ENCODE results near the gene PTPRN2.
"Not testable (repeated sequence)": the region's sequence is repeated elsewhere in the genome, so short reads cannot be mapped to it uniquely, and the experiment has no call there.

PTPRN2 gene

GRCh38 chr7:157717211-157718174, 870.1 kb downstream of the PTPRN2 start:
- no peak for DNase-seq (ENCODE audit: low read depth in 2 of 2)

GRCh38 chr7:157715938-157716280, 871.7 kb downstream of the PTPRN2 start:
- DNase-seq (ENCODE audit: low read depth in 2 of 2): no peak

GRCh38 chr7:157715071-157715937, 872.3 kb downstream of the PTPRN2 start:
- DNase-seq (ENCODE audit: low read depth in 2 of 2): no peak

- no peak for DNase-seq (ENCODE audit: low read depth in 2 of 2)
These were observed 873.2 kb downstream of the PTPRN2 start for GRCh38 chr7:157714166-157715070.

- no peak for DNase-seq (ENCODE audit: low read depth in 2 of 2)
These were observed 874.0 kb downstream of the PTPRN2 start for GRCh38 chr7:157713591-157713990.

GRCh38 chr7:157712666-157713235, 874.9 kb downstream of the PTPRN2 start:
- no peak for DNase-seq (ENCODE audit: low read depth in 2 of 2)

GRCh38 chr7:157711353-157711888, 876.2 kb downstream of the PTPRN2 start:
- DNase-seq (ENCODE audit: low read depth in 2 of 2): no peak

GRCh38 chr7:157710396-157710795, 877.2 kb downstream of the PTPRN2 start:
- DNase-seq (ENCODE audit: low read depth in 2 of 2): no peak

GRCh38 chr7:157709531-157710251, 877.9 kb downstream of the PTPRN2 start:
- DNase-seq (ENCODE audit: low read depth in 2 of 2): no peak

GRCh38 chr7:157708919-157709295, 878.7 kb downstream of the PTPRN2 start:
- DNase-seq (ENCODE audit: low read depth in 2 of 2): no peak

- DNase-seq (ENCODE audit: low read depth in 2 of 2): no peak
These were observed 879.4 kb downstream of the PTPRN2 start for GRCh38 chr7:157707983-157708918.

- no peak for DNase-seq (ENCODE audit: low read depth in 2 of 2)
These were observed 883.3 kb downstream of the PTPRN2 start for GRCh38 chr7:157704365-157704764.

- no peak for DNase-seq (ENCODE audit: low read depth in 2 of 2)
These were observed 884.0 kb downstream of the PTPRN2 start for GRCh38 chr7:157703534-157704195.

GRCh38 chr7:157703131-157703530, 884.5 kb downstream of the PTPRN2 start:
- no peak for DNase-seq (ENCODE audit: low read depth in 2 of 2)

GRCh38 chr7:157702311-157703023, 885.2 kb downstream of the PTPRN2 start:
- no peak for DNase-seq (ENCODE audit: low read depth in 2 of 2)

- not testable (repeated sequence) for DNase-seq (ENCODE audit: low read depth in 2 of 2)
These were observed 886.0 kb downstream of the PTPRN2 start for GRCh38 chr7:157701395-157702180.

Data from stimulated activated CD8-positive, alpha-beta memory T cell treated with anti-CD3 and anti-CD28 coated beads, Interleukin-15, amount 100 ng/mL, for 48 hours (primary cell).